K562 (cell line): Measurements from ENCODE around the gene HPCAL1. TPM values are rescaled to one million over a fixed set of nuclear protein-coding genes. Genes with fewer than 3 reads are reported as not detected.

ENCODE experiments used
- CBX2 ChIP-seq: fragments of 200-600 bp; sonication (generic); IDR thresholded peaks from one replicate; pipeline ENCODE4 v1.6.1; 2012; ENCODE audit warnings: mild to moderate bottlenecking, low read length, inconsistent platforms; ENCODE audit not compliant: insufficient read depth, poor library complexity, severe bottlenecking
- CBX5 ChIP-seq: IDR thresholded peaks from 2 replicates; pipeline ENCODE4 v1.6.1; 2014; ENCODE audit warnings: low read depth, borderline replicate concordance
- HDAC3 ChIP-seq: fragments of 450-650 bp; IDR thresholded peaks from 2 replicates; pipeline ENCODE4 v1.6.1; 2018; ENCODE audit warnings: borderline replicate concordance, mild to moderate bottlenecking, moderate library complexity; ENCODE audit not compliant: partially characterized antibody
- KDM5B ChIP-seq: fragments of 200-600 bp; sonication (generic); IDR thresholded peaks from 2 replicates; pipeline ENCODE4 v1.6.1; 2012; ENCODE audit warnings: low read depth, mild to moderate bottlenecking, moderate library complexity, low read length, control low read depth, inconsistent platforms; ENCODE audit not compliant: insufficient replicate concordance
- PPARD ChIP-seq: fragments of 250-450 bp; sonication (Bioruptor Pico); IDR thresholded peaks from 2 replicates; pipeline ENCODE4 v1.8.0; 2022; ENCODE audit warnings: inconsistent platforms, mild to moderate bottlenecking, moderate library complexity
- SETDB1 ChIP-seq: IDR thresholded peaks from one replicate; pipeline ENCODE4 v1.6.1; 2012; ENCODE audit warnings: low read length, control low read depth, inconsistent platforms
- SMAD2 ChIP-seq: fragments of 150-350 bp; IDR thresholded peaks from 2 replicates; pipeline ENCODE4 v1.6.1; 2014; ENCODE audit warnings: low read depth, mild to moderate bottlenecking, low read length
- U2AF2 ChIP-seq: fragments of 200-400 bp; formaldehyde crosslinking; optimal IDR thresholded peaks from 2 replicates; pipeline ENCODE3; 2017; ENCODE audit warnings: low read depth, mild to moderate bottlenecking, low read length
- YBX1 ChIP-seq: fragments of 450-650 bp; IDR thresholded peaks from 2 replicates; pipeline ENCODE4 v1.7.1; 2016; ENCODE audit warnings: mild to moderate bottlenecking
- ZNF134 ChIP-seq: fragments of 250-450 bp; sonication (Bioruptor Pico); conservative IDR thresholded peaks from 2 replicates; pipeline ENCODE4 v1.4.0; 2020
- ZNF263 ChIP-seq: sonication (generic); formaldehyde crosslinking; IDR thresholded peaks from 2 replicates; pipeline ENCODE4 v1.8.0; 2022; ENCODE audit warnings: mild to moderate bottlenecking, missing genetic modification reagents, borderline replicate concordance
- ZNF76 ChIP-seq: fragments of 250-450 bp; sonication (Bioruptor Pico); IDR thresholded peaks from 2 replicates; pipeline ENCODE4 v1.4.0; 2020; ENCODE audit warnings: mild to moderate bottlenecking, moderate library complexity, borderline replicate concordance
- ZNF79 ChIP-seq: fragments of 250-450 bp; sonication (Bioruptor Pico); IDR thresholded peaks from 2 replicates; pipeline ENCODE4 v1.4.0; 2020; ENCODE audit warnings: low read depth, mild to moderate bottlenecking, moderate library complexity
- ZSCAN29 ChIP-seq: fragments of 450-650 bp; IDR thresholded peaks from 2 replicates; pipeline ENCODE4 v1.6.1; 2017
- polyA plus RNA-seq, 8 experiments: library from polyadenylated mRNA; depleted of rRNA in 4 of 8; stranded (reverse) in 5 of 8; unstranded in 3 of 8; fragments of >200 nt; fragmentation: Nextera tagmentation in 2 of 8; fragmentation: Illumina TruSeq in 1 of 8; extraction: Ambion mirVana in 2 of 8; extraction: Trizol in 1 of 8; gene quantifications; 2 replicates each; pipeline versions ENCODE4 v1.2.1 to v1.2.3, GENCODE V29; 2011 to 2014; ENCODE audit warnings: inconsistent platforms in 1 of 8, missing spikeins in 1 of 8
- total RNA-seq, 7 experiments: library from RNA; depleted of rRNA in 6 of 7; stranded (reverse); fragments of >200 nt in 6 of 7; fragmentation: Illumina TruSeq in 2 of 7; extraction: Trizol in 2 of 7; gene quantifications; 2 replicates each; pipeline versions ENCODE4 v1.2.1 to v1.2.3, GENCODE V29; 2011 to 2021; ENCODE audit warnings: low replicate concordance in 1 of 7
- TF ChIP-seq, protein P1 (sequence below): fragments of 250-450 bp; sonication (Bioruptor Pico); IDR thresholded peaks from 2 replicates; pipeline ENCODE4 v1.8.0; 2022; ENCODE audit warnings: inconsistent platforms, mild to moderate bottlenecking, moderate library complexity, borderline replicate concordance
- TF ChIP-seq, protein P2 (sequence below): fragments of 150-350 bp; IDR thresholded peaks from 2 replicates; pipeline ENCODE4 v1.6.1; 2014; ENCODE audit warnings: low read depth, mild to moderate bottlenecking, low read length, borderline replicate concordance
- TF ChIP-seq, protein P3 (sequence below): fragments of 450-650 bp; IDR thresholded peaks from 2 replicates; pipeline ENCODE4 v1.6.1; 2016; ENCODE audit warnings: mild to moderate bottlenecking

Gene HPCAL1
- total and polyA plus RNA-seq, 9 of the 15 experiments (the other 6 are each of a cell fraction or from before 2014, with no cell fraction given): 2.7 to 65.5 (median 23.9) TPM

DNA sequence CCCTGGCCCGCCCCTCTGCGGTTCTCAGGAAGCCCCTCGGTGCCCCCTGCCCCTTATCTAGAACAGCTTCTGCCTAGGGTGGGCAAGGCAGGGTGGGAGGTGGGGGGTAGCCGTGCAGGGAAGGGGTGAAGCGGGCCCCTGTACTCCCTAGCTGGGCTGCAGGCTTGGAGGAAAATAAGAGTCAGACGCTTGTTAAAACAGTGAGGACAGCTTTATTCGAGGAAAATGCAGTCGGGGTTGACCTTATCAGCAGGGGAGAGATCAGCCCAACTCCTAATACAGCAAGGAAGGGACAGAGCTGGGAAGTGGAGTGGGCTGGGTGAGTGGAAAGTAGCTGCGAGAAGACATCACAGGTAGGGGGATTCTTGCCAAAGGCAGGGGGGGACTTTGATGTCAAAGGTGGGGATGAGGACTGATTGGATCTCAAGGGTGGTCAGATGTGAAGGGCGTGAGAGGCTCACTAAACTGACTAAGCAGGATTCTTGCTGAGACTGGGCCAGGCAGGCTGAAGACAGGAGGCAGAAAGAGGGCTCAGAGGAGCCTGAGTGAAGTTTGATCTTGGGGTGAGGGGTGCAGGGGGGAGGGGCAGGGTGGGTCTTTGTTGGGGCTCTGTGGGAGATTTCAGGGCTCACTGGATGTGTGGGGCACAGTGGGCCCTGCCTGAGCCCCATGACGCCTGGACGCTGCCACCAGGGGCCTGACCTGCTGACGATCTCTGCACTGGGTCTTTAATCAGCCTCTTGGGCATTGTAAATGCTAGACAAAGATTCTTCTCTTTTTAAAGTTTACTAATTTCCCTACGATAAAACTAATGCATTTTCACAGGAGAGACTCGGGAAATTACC, 29.9 kb downstream of the HPCAL1 start (continued):
- TF ChIP-seq, protein P1, sequence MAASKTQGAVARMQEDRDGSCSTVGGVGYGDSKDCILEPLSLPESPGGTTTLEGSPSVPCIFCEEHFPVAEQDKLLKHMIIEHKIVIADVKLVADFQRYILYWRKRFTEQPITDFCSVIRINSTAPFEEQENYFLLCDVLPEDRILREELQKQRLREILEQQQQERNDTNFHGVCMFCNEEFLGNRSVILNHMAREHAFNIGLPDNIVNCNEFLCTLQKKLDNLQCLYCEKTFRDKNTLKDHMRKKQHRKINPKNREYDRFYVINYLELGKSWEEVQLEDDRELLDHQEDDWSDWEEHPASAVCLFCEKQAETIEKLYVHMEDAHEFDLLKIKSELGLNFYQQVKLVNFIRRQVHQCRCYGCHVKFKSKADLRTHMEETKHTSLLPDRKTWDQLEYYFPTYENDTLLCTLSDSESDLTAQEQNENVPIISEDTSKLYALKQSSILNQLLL (CRISPR knock-in tag): no peak
- no peak for TF ChIP-seq SETDB1
- TF ChIP-seq CBX2: no peak
- no peak for TF ChIP-seq ZNF79 (CRISPR knock-in tag)
- TF ChIP-seq, protein P2, sequence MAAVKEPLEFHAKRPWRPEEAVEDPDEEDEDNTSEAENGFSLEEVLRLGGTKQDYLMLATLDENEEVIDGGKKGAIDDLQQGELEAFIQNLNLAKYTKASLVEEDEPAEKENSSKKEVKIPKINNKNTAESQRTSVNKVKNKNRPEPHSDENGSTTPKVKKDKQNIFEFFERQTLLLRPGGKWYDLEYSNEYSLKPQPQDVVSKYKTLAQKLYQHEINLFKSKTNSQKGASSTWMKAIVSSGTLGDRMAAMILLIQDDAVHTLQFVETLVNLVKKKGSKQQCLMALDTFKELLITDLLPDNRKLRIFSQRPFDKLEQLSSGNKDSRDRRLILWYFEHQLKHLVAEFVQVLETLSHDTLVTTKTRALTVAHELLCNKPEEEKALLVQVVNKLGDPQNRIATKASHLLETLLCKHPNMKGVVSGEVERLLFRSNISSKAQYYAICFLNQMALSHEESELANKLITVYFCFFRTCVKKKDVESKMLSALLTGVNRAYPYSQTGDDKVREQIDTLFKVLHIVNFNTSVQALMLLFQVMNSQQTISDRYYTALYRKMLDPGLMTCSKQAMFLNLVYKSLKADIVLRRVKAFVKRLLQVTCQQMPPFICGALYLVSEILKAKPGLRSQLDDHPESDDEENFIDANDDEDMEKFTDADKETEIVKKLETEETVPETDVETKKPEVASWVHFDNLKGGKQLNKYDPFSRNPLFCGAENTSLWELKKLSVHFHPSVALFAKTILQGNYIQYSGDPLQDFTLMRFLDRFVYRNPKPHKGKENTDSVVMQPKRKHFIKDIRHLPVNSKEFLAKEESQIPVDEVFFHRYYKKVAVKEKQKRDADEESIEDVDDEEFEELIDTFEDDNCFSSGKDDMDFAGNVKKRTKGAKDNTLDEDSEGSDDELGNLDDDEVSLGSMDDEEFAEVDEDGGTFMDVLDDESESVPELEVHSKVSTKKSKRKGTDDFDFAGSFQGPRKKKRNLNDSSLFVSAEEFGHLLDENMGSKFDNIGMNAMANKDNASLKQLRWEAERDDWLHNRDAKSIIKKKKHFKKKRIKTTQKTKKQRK: no peak
- TF ChIP-seq HDAC3: no peak
- no peak for TF ChIP-seq ZSCAN29
- TF ChIP-seq CBX5: no peak
- no peak for TF ChIP-seq YBX1
- TF ChIP-seq U2AF2: no peak
- TF ChIP-seq, protein P3, sequence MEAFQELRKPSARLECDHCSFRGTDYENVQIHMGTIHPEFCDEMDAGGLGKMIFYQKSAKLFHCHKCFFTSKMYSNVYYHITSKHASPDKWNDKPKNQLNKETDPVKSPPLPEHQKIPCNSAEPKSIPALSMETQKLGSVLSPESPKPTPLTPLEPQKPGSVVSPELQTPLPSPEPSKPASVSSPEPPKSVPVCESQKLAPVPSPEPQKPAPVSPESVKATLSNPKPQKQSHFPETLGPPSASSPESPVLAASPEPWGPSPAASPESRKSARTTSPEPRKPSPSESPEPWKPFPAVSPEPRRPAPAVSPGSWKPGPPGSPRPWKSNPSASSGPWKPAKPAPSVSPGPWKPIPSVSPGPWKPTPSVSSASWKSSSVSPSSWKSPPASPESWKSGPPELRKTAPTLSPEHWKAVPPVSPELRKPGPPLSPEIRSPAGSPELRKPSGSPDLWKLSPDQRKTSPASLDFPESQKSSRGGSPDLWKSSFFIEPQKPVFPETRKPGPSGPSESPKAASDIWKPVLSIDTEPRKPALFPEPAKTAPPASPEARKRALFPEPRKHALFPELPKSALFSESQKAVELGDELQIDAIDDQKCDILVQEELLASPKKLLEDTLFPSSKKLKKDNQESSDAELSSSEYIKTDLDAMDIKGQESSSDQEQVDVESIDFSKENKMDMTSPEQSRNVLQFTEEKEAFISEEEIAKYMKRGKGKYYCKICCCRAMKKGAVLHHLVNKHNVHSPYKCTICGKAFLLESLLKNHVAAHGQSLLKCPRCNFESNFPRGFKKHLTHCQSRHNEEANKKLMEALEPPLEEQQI: no peak
- no peak for TF ChIP-seq KDM5B
- no peak for TF ChIP-seq ZNF76 (CRISPR knock-in tag)
- no peak for TF ChIP-seq ZNF134 (CRISPR knock-in tag)
- TF ChIP-seq SMAD2: no peak
- no peak for TF ChIP-seq ZNF263 (CRISPR knock-in tag)
- TF ChIP-seq PPARD (CRISPR knock-in tag): no peak
